Measurements from ENCODE around the gene CTNND2. TPM values are rescaled to one million over a fixed set of nuclear protein-coding genes. Genes with fewer than 3 reads are reported as not detected.

CTNND2 gene
- total RNA-seq (2014; rRNA removed; shearing (Covaris generic)), result not detected in 2 replicates

- DNase-seq (ENCODE audit: low read depth), result peak; percentile 1
Observed at GRCh38 chr5:11904265-11904906, at the start of gene CTNND2. CTNND2 (minus strand) TSS chr5:11904446; CDS start chr5:11903853, 593 bp downstream.

- DNase-seq (ENCODE audit: low read depth), result no peak
Observed at GRCh38 chr5:11946317-11946716, 42.1 kb upstream of the CTNND2 start.

GRCh38 chr5:11941566-11941965, 37.3 kb upstream of the CTNND2 start:
- DNase-seq (ENCODE audit: low read depth), result no peak

GRCh38 chr5:11931638-11932037, 27.4 kb upstream of the CTNND2 start:
- DNase-seq (ENCODE audit: low read depth), result no peak

- DNase-seq (ENCODE audit: low read depth), result no peak
Observed at GRCh38 chr5:11928909-11929308, 24.7 kb upstream of the CTNND2 start.

- DNase-seq (ENCODE audit: low read depth), result no peak
Observed at GRCh38 chr5:11925701-11926100, 21.5 kb upstream of the CTNND2 start.

- DNase-seq (ENCODE audit: low read depth), result no peak
Observed at GRCh38 chr5:11922394-11922793, 18.1 kb upstream of the CTNND2 start.

GRCh38 chr5:11918463-11919045, 14.3 kb upstream of the CTNND2 start:
- no peak for DNase-seq (ENCODE audit: low read depth)

- no peak for DNase-seq (ENCODE audit: low read depth)
Observed at GRCh38 chr5:11909471-11909870, 5.2 kb upstream of the CTNND2 start.

- no peak for DNase-seq (ENCODE audit: low read depth)
Observed at GRCh38 chr5:11906497-11906896, 2.3 kb upstream of the CTNND2 start.

- DNase-seq (ENCODE audit: low read depth), result no peak
Observed at GRCh38 chr5:11905206-11905605, 960 bp upstream of the CTNND2 start.

GRCh38 chr5:11903614-11904264, 507 bp downstream of the CTNND2 start:
- no peak for DNase-seq (ENCODE audit: low read depth)

GRCh38 chr5:11903121-11903613, 1.1 kb downstream of the CTNND2 start:
- no peak for DNase-seq (ENCODE audit: low read depth)

- DNase-seq (ENCODE audit: low read depth), result no peak
Observed at GRCh38 chr5:11902201-11902619, 2.0 kb downstream of the CTNND2 start.

GRCh38 chr5:11898787-11899186, 5.5 kb downstream of the CTNND2 start:
- DNase-seq (ENCODE audit: low read depth), result no peak

- no peak for DNase-seq (ENCODE audit: low read depth)
Observed at GRCh38 chr5:11897781-11898180, 6.5 kb downstream of the CTNND2 start.

- DNase-seq (ENCODE audit: low read depth), result no peak
Observed at GRCh38 chr5:11894992-11895391, 9.3 kb downstream of the CTNND2 start.

GRCh38 chr5:11892832-11893231, 11.4 kb downstream of the CTNND2 start:
- no peak for DNase-seq (ENCODE audit: low read depth)

- no peak for DNase-seq (ENCODE audit: low read depth)
Observed at GRCh38 chr5:11890777-11891176, 13.5 kb downstream of the CTNND2 start.

- DNase-seq (ENCODE audit: low read depth), result no peak
Observed at GRCh38 chr5:11888221-11888620, 16.0 kb downstream of the CTNND2 start.

GRCh38 chr5:11878814-11879213, 25.4 kb downstream of the CTNND2 start:
- no peak for DNase-seq (ENCODE audit: low read depth)

- DNase-seq (ENCODE audit: low read depth), result no peak
Observed at GRCh38 chr5:11873587-11873986, 30.7 kb downstream of the CTNND2 start.

GRCh38 chr5:11869203-11869602, 35.0 kb downstream of the CTNND2 start:
- no peak for DNase-seq (ENCODE audit: low read depth)

Measured in RPMI7951 (cell line).